A549 (cell line): ENCODE measurements around the gene AP1M1. TPM values are rescaled to one million over a fixed set of nuclear protein-coding genes. Genes with fewer than 3 reads are reported as not detected.

ENCODE experiments used
- ATAC-seq, 2 experiments: fragments of 200-7000 bp in 1 of 2; fragments of >200 bp in 1 of 2; cut with Nextera tagmentation in 1 of 2; cut with Tn5 transposase in 1 of 2; 3 replicates each; pipeline versions ENCODE4 v1.8.0 to v1.9.1; 2018 to 2020; ENCODE audit warnings: mild to moderate bottlenecking in 1 of 2, moderate library complexity in 1 of 2
- CTCF ChIA-PET: fragments of 300-600 bp; sonication (Branson Sonifier 250); formaldehyde crosslinking; extraction: SDS; loops from one replicate; lab custom pipeline; 2021; ENCODE audit warnings: antibody characterized with exemption, inconsistent platforms; lab: Yijun Ruan, JAX
- POLR2A ChIA-PET: fragments of 350-600 bp; formaldehyde crosslinking; extraction: SDS; loops from one replicate; lab custom pipeline; 2021; ENCODE audit warnings: antibody characterized with exemption, inconsistent platforms; lab: Yijun Ruan, JAX
- DNase-seq, 2 experiments: peaks; one replicate each; pipeline versions ENCODE4 v3.0.0 to v3.0.0-alpha.2; 2011 to 2016; ENCODE audit warnings: low read depth in 1 of 2, low spot score in 1 of 2
- FAIRE-seq: peaks from 2 replicates; lab custom pipeline; 2011; peaks lifted over from hg19 to GRCh38; lab: Jason Lieb, UNC
- H3K27ac ChIP-seq, 2 experiments: fragments of >200 bp; sonication (Bioruptor Twin); formaldehyde crosslinking; 3 replicates each; pipeline ENCODE4 v1.5.1; 2016 to 2017
- H3K4me1 ChIP-seq: fragments of >200 bp; sonication (Bioruptor Twin); formaldehyde crosslinking; 3 replicates; pipeline ENCODE4 v1.6.1; 2016
- H3K4me2 ChIP-seq: fragments of >200 bp; sonication (Bioruptor Twin); formaldehyde crosslinking; 3 replicates; pipeline ENCODE4 v1.6.1; 2016
- H3K4me3 ChIP-seq: fragments of >200 bp; sonication (Bioruptor Twin); formaldehyde crosslinking; 3 replicates; pipeline ENCODE4 v1.5.1; 2016
- H3K9me3 ChIP-seq: fragments of >200 bp; sonication (Bioruptor Twin); formaldehyde crosslinking; 3 replicates; pipeline ENCODE4 v1.6.1; 2016
- CHD4 ChIP-seq: fragments of 200-600 bp; sonication (generic); IDR thresholded peaks from 2 replicates; pipeline ENCODE4 v1.6.1; 2016; ENCODE audit warnings: antibody characterized with exemption, mild to moderate bottlenecking, borderline replicate concordance
- EHF ChIP-seq: fragments of 250-450 bp; sonication (Bioruptor Pico); IDR thresholded peaks from 2 replicates; pipeline ENCODE4 v1.5.0; 2020; ENCODE audit warnings: mild to moderate bottlenecking
- EP300 ChIP-seq, 2 experiments: fragments of >200 bp; sonication (Bioruptor Twin); formaldehyde crosslinking; IDR thresholded peaks; 2 replicates in 1 of 2; 3 replicates in 1 of 2; pipeline ENCODE4 v1.6.1; 2016 to 2017
- ESRRA ChIP-seq: fragments of 150-350 bp; IDR thresholded peaks from 2 replicates; pipeline ENCODE4 v1.6.1; 2014; ENCODE audit warnings: mild to moderate bottlenecking, low read length, borderline replicate concordance
- FOSB ChIP-seq: fragments of 250-450 bp; sonication (Bioruptor Pico); IDR thresholded peaks from 2 replicates; pipeline ENCODE4 v1.5.0; 2020; ENCODE audit warnings: mild to moderate bottlenecking, moderate library complexity
- FOSL2 ChIP-seq, 2 experiments: fragments of 450-650 bp in 1 of 2; fragments of >200 bp in 1 of 2; sonication (Bioruptor Twin) in 1 of 2; formaldehyde crosslinking; IDR thresholded peaks; 2 replicates each; pipeline versions ENCODE4 v1.5.0 to v1.6.1; 2016 to 2020; ENCODE audit warnings: mild to moderate bottlenecking in 1 of 2, moderate library complexity in 1 of 2
- HEYL ChIP-seq: fragments of 250-450 bp; sonication (Bioruptor Pico); IDR thresholded peaks from 2 replicates; pipeline ENCODE4 v1.8.0; 2021; ENCODE audit warnings: mild to moderate bottlenecking, moderate library complexity
- HOXB13 ChIP-seq: fragments of 250-450 bp; sonication (Bioruptor Pico); IDR thresholded peaks from 2 replicates; pipeline ENCODE4 v1.5.0; 2020; ENCODE audit warnings: low read depth, mild to moderate bottlenecking, moderate library complexity
- HOXB5 ChIP-seq: fragments of 250-450 bp; sonication (Bioruptor Pico); IDR thresholded peaks from 2 replicates; pipeline ENCODE4 v1.5.0; 2020; ENCODE audit warnings: mild to moderate bottlenecking, moderate library complexity
- JUN ChIP-seq, 2 experiments: fragments of >200 bp; sonication (Bioruptor Twin); formaldehyde crosslinking; IDR thresholded peaks; 2 replicates in 1 of 2; 3 replicates in 1 of 2; pipeline ENCODE4 v1.6.1; 2016 to 2017
- JUNB ChIP-seq: fragments of >200 bp; sonication (Bioruptor Twin); formaldehyde crosslinking; IDR thresholded peaks from 2 replicates; pipeline ENCODE4 v1.6.1; 2016
- KDM1A ChIP-seq: fragments of 200-600 bp; sonication (generic); IDR thresholded peaks from 2 replicates; pipeline ENCODE4 v1.6.1; 2016; ENCODE audit warnings: low read depth, mild to moderate bottlenecking
- MAFK ChIP-seq: fragments of 450-650 bp; IDR thresholded peaks from 2 replicates; pipeline ENCODE4 v1.6.1; 2014; ENCODE audit not compliant: partially characterized antibody
- NR3C1 ChIP-seq: fragments of >200 bp; sonication (Bioruptor Twin); formaldehyde crosslinking; IDR thresholded peaks from 3 replicates; pipeline ENCODE4 v1.6.1; 2017
- POLR2A ChIP-seq: IDR thresholded peaks from 2 replicates; pipeline ENCODE4 v1.6.1; 2012; ENCODE audit warnings: mild to moderate bottlenecking, low read length
- RAD21 ChIP-seq, 2 experiments: fragments of >200 bp in 1 of 2; sonication (Bioruptor Twin) in 1 of 2; formaldehyde crosslinking in 1 of 2; IDR thresholded peaks in 1 of 2; conservative IDR thresholded peaks in 1 of 2; 2 replicates in 1 of 2; 3 replicates in 1 of 2; pipeline ENCODE4 v1.6.1; 2012 to 2018; ENCODE audit warnings: inconsistent platforms in 1 of 2
- SREBF2 ChIP-seq: fragments of 450-650 bp; IDR thresholded peaks from 2 replicates; pipeline ENCODE4 v1.6.1; 2014; ENCODE audit warnings: mild to moderate bottlenecking, moderate library complexity
- TP53 ChIP-seq: fragments of 250-450 bp; sonication (Bioruptor Pico); IDR thresholded peaks from 2 replicates; pipeline ENCODE4 v1.5.0; 2021; ENCODE audit warnings: mild to moderate bottlenecking, moderate library complexity
- ZNF302 ChIP-seq: fragments of 250-450 bp; sonication (Bioruptor Pico); IDR thresholded peaks from 2 replicates; pipeline ENCODE4 v1.9.0; 2021; ENCODE audit warnings: inconsistent platforms, mild to moderate bottlenecking, moderate library complexity
- ZSCAN20 ChIP-seq: fragments of 250-450 bp; sonication (Bioruptor Pico); IDR thresholded peaks from 2 replicates; pipeline ENCODE4 v1.8.0; 2022; ENCODE audit warnings: mild to moderate bottlenecking, moderate library complexity
- WGBS: methylation state at CpG from one replicate; pipeline ENCODE4 v1.1.6; 2017; ENCODE audit errors: missing lambda C conversion rate; 5-methylcytosine and 5-hydroxymethylcytosine counted together
- polyA plus RNA-seq, 4 experiments: library from polyadenylated mRNA; depleted of rRNA in 3 of 4; stranded (reverse); fragments of >200 nt; fragmentation: RNase III in 1 of 4; extraction: RNeasy Plus Mini Kit Qiagen cat#74134 plus additional on column Dnase treatment in 1 of 4; gene quantifications; 2 replicates in 3 of 4; 3 replicates in 1 of 4; pipeline ENCODE4 v1.2.3, GENCODE V29; 2011 to 2017
- TF ChIP-seq, protein P1 (sequence below): fragments of 450-650 bp; IDR thresholded peaks from 2 replicates; pipeline ENCODE4 v1.6.1; 2014; ENCODE audit warnings: antibody characterized with exemption
- TF ChIP-seq, protein P2 (sequence below): fragments of 250-450 bp; sonication (Bioruptor Pico); IDR thresholded peaks from 2 replicates; pipeline ENCODE4 v1.5.0; 2020; ENCODE audit warnings: low read depth, mild to moderate bottlenecking, moderate library complexity
- TF ChIP-seq, protein P3 (sequence below): IDR thresholded peaks from 2 replicates; pipeline ENCODE4 v1.6.1; 2012
- TF ChIP-seq, protein P4 (sequence below): fragments of >200 bp; sonication (Bioruptor Twin); formaldehyde crosslinking; IDR thresholded peaks from 3 replicates; pipeline ENCODE4 v1.5.1; 2016
- TF ChIP-seq, protein P5 (sequence below): IDR thresholded peaks from 2 replicates; pipeline ENCODE4 v1.6.1; 2012; ENCODE audit warnings: low read depth, borderline replicate concordance
- TF ChIP-seq, protein P6 (sequence below): fragments of >200 bp; sonication (Bioruptor Twin); formaldehyde crosslinking; IDR thresholded peaks from 2 replicates; pipeline ENCODE4 v1.6.1; 2016

Gene AP1M1
- polyA plus RNA-seq, 2 of the 4 experiments (the other 2 are of a cell fraction) = 42.5 to 63.0 TPM

DNA sequence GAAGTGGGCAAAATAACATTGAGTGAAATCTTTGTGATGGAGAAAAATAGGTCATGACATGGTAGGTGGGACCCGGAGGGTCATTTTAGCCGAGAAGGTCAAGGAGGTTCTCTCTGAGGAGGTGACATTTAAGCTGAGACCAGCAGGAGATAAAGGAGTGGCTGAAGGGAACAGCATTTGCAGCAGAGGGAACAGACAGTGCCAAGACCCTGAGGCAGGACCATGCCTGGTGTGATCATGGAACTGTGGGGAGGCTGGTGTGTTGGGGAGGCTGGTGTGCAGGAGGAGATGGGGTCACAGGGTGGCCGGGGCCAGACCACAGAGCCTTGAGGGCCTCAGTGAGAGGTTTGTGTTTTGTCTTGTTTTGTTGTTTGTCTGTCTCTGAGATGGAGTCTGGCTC is 67.5 kb downstream of the AP1M1 start:
- TF ChIP-seq, protein P1, sequence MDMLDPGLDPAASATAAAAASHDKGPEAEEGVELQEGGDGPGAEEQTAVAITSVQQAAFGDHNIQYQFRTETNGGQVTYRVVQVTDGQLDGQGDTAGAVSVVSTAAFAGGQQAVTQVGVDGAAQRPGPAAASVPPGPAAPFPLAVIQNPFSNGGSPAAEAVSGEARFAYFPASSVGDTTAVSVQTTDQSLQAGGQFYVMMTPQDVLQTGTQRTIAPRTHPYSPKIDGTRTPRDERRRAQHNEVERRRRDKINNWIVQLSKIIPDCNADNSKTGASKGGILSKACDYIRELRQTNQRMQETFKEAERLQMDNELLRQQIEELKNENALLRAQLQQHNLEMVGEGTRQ = no peak
- TF ChIP-seq JUNB (no peak), CHD4 (no peak), KDM1A (0 out of 2 replicates have a peak, but pooled peaks have one; percentile 25), ZNF302 (CRISPR knock-in tag) (no peak), HOXB13 (CRISPR knock-in tag) (no peak), FOSB (CRISPR knock-in tag) (no peak)
- no peak overlapping the region for H3K4me3 ChIP-seq
- H3K4me2 ChIP-seq = no peak overlapping the region
- no peak for ATAC-seq
- FAIRE-seq = no peak
- DNase-seq = no peak
- no peak overlapping the region for H3K27ac ChIP-seq
- H3K9me3 ChIP-seq = no peaks in the 10 kb centered on the region
- 59% methylated on average over 3 of the region's 3 CpGs for WGBS
- ChIA-PET CTCF (interaction anchor here (1.5 kb wide), 1 partner anchor 18 kb away, joined by 3 read pairs; no protein-coding TSS in a partner anchor), POLR2A (no interaction called here)
- H3K4me1 ChIP-seq = peaks cover 24% of the 10 kb centered on the region

DNA sequence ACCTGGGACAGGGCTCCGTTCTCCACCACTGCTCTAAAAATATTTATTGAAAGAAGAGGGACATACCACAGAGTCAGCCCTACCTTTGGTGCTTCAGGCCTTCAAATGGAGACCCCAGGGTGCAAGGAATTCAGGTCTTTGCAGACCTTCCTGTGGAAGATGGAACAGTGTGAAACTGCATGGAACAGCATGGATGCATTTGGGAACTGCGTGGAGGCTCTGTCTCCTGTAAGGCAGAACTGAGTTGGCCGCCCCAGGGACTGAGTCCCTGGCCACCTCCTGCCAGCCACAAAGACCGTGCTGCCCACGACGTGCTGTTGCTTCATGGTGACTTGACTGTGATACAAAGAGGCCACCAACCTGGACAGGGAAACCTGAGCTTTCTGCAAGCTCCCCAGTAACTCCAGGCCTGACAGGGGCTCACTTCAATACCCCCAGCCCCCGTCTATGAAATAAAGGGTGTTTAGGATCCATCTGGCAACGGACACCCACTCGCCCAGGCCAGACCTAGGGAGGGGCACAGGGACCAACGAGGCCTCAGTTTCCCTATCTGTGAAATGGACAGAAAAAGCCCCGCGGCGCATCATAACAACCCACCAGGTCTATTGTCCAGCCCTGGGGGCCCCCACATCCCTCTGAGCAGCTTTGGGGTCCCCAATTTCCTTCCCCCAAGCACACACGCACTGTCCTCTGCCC is 68.3 kb downstream of the AP1M1 start:
- ChIA-PET POLR2A (no interaction called here), CTCF (interaction anchor here (1.5 kb wide), 1 partner anchor 19 kb away, joined by 3 read pairs; no protein-coding TSS in a partner anchor)
- 84% methylated on average over 14 of the region's 14 CpGs for WGBS
- no peak overlapping the region for H3K27ac ChIP-seq
- ATAC-seq (no peak), FAIRE-seq (no peak), DNase-seq (no peak)
- no peaks in the 10 kb centered on the region for H3K9me3 ChIP-seq
- peaks cover 24% of the 10 kb centered on the region for H3K4me1 ChIP-seq
- no peak overlapping the region for H3K4me3 ChIP-seq
- no peak for TF ChIP-seq EHF (CRISPR knock-in tag)
- TF ChIP-seq KDM1A = no peak
- no peak for TF ChIP-seq ZSCAN20
- no peak for TF ChIP-seq FOSL2 (IDR thresholded peaks at IDR 0.05)
- no peak for TF ChIP-seq FOSL2 (CRISPR knock-in tag; IDR thresholded peaks at IDR 0.05)
- TF ChIP-seq, protein P2, sequence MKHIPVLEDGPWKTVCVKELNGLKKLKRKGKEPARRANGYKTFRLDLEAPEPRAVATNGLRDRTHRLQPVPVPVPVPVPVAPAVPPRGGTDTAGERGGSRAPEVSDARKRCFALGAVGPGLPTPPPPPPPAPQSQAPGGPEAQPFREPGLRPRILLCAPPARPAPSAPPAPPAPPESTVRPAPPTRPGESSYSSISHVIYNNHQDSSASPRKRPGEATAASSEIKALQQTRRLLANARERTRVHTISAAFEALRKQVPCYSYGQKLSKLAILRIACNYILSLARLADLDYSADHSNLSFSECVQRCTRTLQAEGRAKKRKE = no peak
- TF ChIP-seq HEYL (CRISPR knock-in tag) = no peak
- no peak for TF ChIP-seq EP300 (IDR thresholded peaks at IDR 0.05)
- H3K4me2 ChIP-seq = no peak overlapping the region

DNA sequence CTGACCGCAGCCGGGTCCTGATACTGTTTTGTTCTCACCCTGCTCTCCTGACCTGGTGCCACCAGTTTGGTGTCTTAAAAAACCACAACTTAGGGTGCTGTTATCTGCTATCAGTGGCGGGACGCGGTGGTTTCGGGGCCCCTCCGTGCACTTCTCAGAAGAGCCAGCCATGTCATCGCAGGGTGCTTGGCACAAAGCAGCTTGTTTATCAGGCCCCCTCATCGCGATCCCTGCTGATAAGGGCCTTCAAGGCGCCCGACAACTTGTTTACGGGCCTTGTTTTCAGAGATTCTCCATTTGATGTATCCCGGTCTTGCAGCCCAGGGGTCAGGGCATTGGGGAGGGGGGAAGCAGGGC is 68.9 kb downstream of the AP1M1 start:
- Histone ChIP-seq H3K4me1 (peaks cover 23% of the 10 kb centered on the region), H3K4me3 (no peak overlapping the region), H3K27ac (no peak overlapping the region), H3K4me2 (no peak overlapping the region), H3K9me3 (no peaks in the 10 kb centered on the region)
- 89% methylated on average over 14 of the region's 14 CpGs for WGBS
- TF ChIP-seq SREBF2 (no peak), TP53 (CRISPR knock-in tag) (no peak), POLR2A (no peak), ESRRA (no peak), EP300 (IDR thresholded peaks at IDR 0.05) (no peak), NR3C1 (no peak), HOXB5 (CRISPR knock-in tag) (no peak), JUNB (no peak), MAFK (no peak), JUN (IDR thresholded peaks at IDR 0.05) (no peak), RAD21 (conservative IDR thresholded peaks at IDR 0.05 in 1 of 2, IDR thresholded peaks at IDR 0.05 in 1 of 2) (no peak)
- TF ChIP-seq, protein P3, sequence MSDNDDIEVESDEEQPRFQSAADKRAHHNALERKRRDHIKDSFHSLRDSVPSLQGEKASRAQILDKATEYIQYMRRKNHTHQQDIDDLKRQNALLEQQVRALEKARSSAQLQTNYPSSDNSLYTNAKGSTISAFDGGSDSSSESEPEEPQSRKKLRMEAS = no peak
- TF ChIP-seq, protein P2 = no peak
- TF ChIP-seq, protein P4, sequence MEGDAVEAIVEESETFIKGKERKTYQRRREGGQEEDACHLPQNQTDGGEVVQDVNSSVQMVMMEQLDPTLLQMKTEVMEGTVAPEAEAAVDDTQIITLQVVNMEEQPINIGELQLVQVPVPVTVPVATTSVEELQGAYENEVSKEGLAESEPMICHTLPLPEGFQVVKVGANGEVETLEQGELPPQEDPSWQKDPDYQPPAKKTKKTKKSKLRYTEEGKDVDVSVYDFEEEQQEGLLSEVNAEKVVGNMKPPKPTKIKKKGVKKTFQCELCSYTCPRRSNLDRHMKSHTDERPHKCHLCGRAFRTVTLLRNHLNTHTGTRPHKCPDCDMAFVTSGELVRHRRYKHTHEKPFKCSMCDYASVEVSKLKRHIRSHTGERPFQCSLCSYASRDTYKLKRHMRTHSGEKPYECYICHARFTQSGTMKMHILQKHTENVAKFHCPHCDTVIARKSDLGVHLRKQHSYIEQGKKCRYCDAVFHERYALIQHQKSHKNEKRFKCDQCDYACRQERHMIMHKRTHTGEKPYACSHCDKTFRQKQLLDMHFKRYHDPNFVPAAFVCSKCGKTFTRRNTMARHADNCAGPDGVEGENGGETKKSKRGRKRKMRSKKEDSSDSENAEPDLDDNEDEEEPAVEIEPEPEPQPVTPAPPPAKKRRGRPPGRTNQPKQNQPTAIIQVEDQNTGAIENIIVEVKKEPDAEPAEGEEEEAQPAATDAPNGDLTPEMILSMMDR = no peak
- TF ChIP-seq, protein P5, sequence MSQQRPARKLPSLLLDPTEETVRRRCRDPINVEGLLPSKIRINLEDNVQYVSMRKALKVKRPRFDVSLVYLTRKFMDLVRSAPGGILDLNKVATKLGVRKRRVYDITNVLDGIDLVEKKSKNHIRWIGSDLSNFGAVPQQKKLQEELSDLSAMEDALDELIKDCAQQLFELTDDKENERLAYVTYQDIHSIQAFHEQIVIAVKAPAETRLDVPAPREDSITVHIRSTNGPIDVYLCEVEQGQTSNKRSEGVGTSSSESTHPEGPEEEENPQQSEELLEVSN = no peak
- TF ChIP-seq, protein P6, sequence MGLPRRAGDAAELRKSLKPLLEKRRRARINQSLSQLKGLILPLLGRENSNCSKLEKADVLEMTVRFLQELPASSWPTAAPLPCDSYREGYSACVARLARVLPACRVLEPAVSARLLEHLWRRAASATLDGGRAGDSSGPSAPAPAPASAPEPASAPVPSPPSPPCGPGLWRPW = no peak
- no peak for ATAC-seq
- FAIRE-seq = no peak
- ChIA-PET POLR2A (no interaction called here), CTCF (no interaction called here)
- DNase-seq = no peak
